PC-9 (cell line): ENCODE measurements around the gene DGKZ. TPM values are rescaled to one million over a fixed set of nuclear protein-coding genes. Genes with fewer than 3 reads are reported as not detected.
A peak's percentile ranks its signal among the peaks of the same experiment; 100 is the strongest.

ENCODE experiments used
- Bru-seq: library from RNA; stranded (reverse); fragments of 400-500 nt; gene quantifications from one replicate; lab custom pipeline; 2021; lab: Mats Ljungman, UMichigan
- BruChase-seq, 2 experiments: library from RNA; stranded (reverse); fragments of 400-500 nt; gene quantifications; one replicate each; lab custom pipeline; 2021; lab: Mats Ljungman, UMichigan
- BruUV-seq: library from RNA; stranded (reverse); fragments of 400-500 nt; replicated peaks from 2 replicates; lab custom pipeline; 2021; lab: Mats Ljungman, UMichigan
- CTCF ChIA-PET: fragments of 300-600 bp; sonication (Branson Sonifier 250); formaldehyde crosslinking; loops from one replicate; lab custom pipeline; 2022; ENCODE audit warnings: antibody characterized with exemption; lab: Charles Lee
- POLR2A ChIA-PET: fragments of 300-600 bp; sonication (Branson Sonifier 250); formaldehyde crosslinking; loops from one replicate; lab custom pipeline; 2022; ENCODE audit warnings: antibody characterized with exemption; ENCODE audit not compliant: unreplicated experiment; lab: Charles Lee
- DNase-seq, 2 experiments: peaks; one replicate each; pipeline versions ENCODE4 v3.0.0 to v3.0.0-alpha.2; 2015 to 2022; ENCODE audit warnings: mixed read lengths in 1 of 2
- H2AFZ ChIP-seq: fragments of 200-600 bp; sonication (generic); 2 replicates; pipeline ENCODE4 v1.8.1; 2017; ENCODE audit warnings: antibody characterized with exemption
- H3F3A ChIP-seq: fragments of 200-600 bp; sonication (generic); 2 replicates; pipeline ENCODE4 v1.8.1; 2017; ENCODE audit warnings: antibody characterized with exemption, mild to moderate bottlenecking, low read depth; ENCODE audit not compliant: insufficient read depth
- H3K27ac ChIP-seq: fragments of 200-600 bp; sonication (generic); 2 replicates; pipeline ENCODE4 v1.6.1; 2016; ENCODE audit warnings: mixed run types
- H3K27me3 ChIP-seq: fragments of 200-600 bp; sonication (generic); 2 replicates; pipeline ENCODE4 v1.6.1; 2016; ENCODE audit warnings: low read depth, mixed run types; ENCODE audit not compliant: insufficient read depth
- H3K36me3 ChIP-seq: fragments of 200-600 bp; sonication (generic); 2 replicates; pipeline ENCODE4 v1.6.1; 2016; ENCODE audit warnings: low read depth, mixed run types
- H3K4me1 ChIP-seq: fragments of 200-600 bp; sonication (generic); replicated peaks from 2 replicates; pipeline ENCODE4 v1.6.1; 2016; ENCODE audit warnings: mixed run types; ENCODE audit not compliant: insufficient read depth
- H3K4me2 ChIP-seq: fragments of 200-600 bp; sonication (generic); 2 replicates; pipeline ENCODE4 v1.6.1; 2017; ENCODE audit warnings: mixed run types
- H3K4me3 ChIP-seq: fragments of 200-600 bp; sonication (generic); 2 replicates; pipeline ENCODE4 v1.6.1; 2016; ENCODE audit warnings: mixed run types
- H3K79me2 ChIP-seq: fragments of 200-600 bp; sonication (generic); 2 replicates; pipeline ENCODE4 v1.6.1; 2017; ENCODE audit warnings: low read depth, mixed run types
- H3K9me2 ChIP-seq: fragments of 200-600 bp; sonication (generic); 2 replicates; pipeline ENCODE4 v1.8.1; 2017; ENCODE audit warnings: mild to moderate bottlenecking; ENCODE audit not compliant: insufficient read depth
- H3K9me3 ChIP-seq: fragments of 200-600 bp; sonication (generic); 2 replicates; pipeline ENCODE4 v1.8.1; 2016; ENCODE audit warnings: low read depth; ENCODE audit not compliant: insufficient read depth
- H4K20me1 ChIP-seq: fragments of 200-600 bp; sonication (generic); 2 replicates; pipeline ENCODE4 v1.8.1; 2017; ENCODE audit not compliant: insufficient read depth
- EZH2 ChIP-seq: fragments of 200-600 bp; sonication (generic); IDR thresholded peaks from 2 replicates; pipeline ENCODE4 v1.8.0; 2017; ENCODE audit warnings: antibody characterized with exemption, low read depth
- intact Hi-C: fragments of 100-400 bp; cut with micrococcal nuclease; formaldehyde crosslinking; loops from one replicate; pipeline ENCODE4 v1.10.0; 2022; ENCODE audit not compliant: unreplicated experiment
- long read RNA-seq: library from polyadenylated mRNA; stranded (forward); transcript quantifications from one replicate; pipeline ENCODE4 v2.0.0, GENCODE V29; 2022
- total RNA-seq: library from RNA; stranded (reverse); gene quantifications from 2 replicates; pipeline ENCODE4 v1.2.3, GENCODE V29; 2021
- TF ChIP-seq, protein P1 (sequence below): fragments of 200-600 bp; sonication (generic); conservative IDR thresholded peaks from 2 replicates; pipeline ENCODE4 v1.6.1; 2017; ENCODE audit warnings: mixed run types, antibody characterized with exemption, mild to moderate bottlenecking, moderate library complexity

Gene DGKZ, protein sequence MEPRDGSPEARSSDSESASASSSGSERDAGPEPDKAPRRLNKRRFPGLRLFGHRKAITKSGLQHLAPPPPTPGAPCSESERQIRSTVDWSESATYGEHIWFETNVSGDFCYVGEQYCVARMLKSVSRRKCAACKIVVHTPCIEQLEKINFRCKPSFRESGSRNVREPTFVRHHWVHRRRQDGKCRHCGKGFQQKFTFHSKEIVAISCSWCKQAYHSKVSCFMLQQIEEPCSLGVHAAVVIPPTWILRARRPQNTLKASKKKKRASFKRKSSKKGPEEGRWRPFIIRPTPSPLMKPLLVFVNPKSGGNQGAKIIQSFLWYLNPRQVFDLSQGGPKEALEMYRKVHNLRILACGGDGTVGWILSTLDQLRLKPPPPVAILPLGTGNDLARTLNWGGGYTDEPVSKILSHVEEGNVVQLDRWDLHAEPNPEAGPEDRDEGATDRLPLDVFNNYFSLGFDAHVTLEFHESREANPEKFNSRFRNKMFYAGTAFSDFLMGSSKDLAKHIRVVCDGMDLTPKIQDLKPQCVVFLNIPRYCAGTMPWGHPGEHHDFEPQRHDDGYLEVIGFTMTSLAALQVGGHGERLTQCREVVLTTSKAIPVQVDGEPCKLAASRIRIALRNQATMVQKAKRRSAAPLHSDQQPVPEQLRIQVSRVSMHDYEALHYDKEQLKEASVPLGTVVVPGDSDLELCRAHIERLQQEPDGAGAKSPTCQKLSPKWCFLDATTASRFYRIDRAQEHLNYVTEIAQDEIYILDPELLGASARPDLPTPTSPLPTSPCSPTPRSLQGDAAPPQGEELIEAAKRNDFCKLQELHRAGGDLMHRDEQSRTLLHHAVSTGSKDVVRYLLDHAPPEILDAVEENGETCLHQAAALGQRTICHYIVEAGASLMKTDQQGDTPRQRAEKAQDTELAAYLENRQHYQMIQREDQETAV
- total RNA-seq (49.3 and 67.5 TPM in 2 replicates), Bru-seq, nascent RNA (percentile 51 among the genes with signal in this experiment), BruChase-seq, experiment 1, labeled RNA remaining after a 2-hour chase (percentile 52 among the genes with signal in this experiment), BruChase-seq, experiment 2, labeled RNA remaining after a 6-hour chase (percentile 71 among the genes with signal in this experiment)
- long read RNA-seq, transcript DGKZ-205 (31 exons, 3,482 nt), result major isoform, 11 of 50 reads
- long read RNA-seq, transcript DGKZ-203 (31 exons, 2,862 nt), result major isoform, 11 of 50 reads
- long read RNA-seq, partial matches to known transcripts, result 11 of 50 reads
- long read RNA-seq, other reads (novel, unspliced or antisense), result 17 of 50 reads

DNA sequence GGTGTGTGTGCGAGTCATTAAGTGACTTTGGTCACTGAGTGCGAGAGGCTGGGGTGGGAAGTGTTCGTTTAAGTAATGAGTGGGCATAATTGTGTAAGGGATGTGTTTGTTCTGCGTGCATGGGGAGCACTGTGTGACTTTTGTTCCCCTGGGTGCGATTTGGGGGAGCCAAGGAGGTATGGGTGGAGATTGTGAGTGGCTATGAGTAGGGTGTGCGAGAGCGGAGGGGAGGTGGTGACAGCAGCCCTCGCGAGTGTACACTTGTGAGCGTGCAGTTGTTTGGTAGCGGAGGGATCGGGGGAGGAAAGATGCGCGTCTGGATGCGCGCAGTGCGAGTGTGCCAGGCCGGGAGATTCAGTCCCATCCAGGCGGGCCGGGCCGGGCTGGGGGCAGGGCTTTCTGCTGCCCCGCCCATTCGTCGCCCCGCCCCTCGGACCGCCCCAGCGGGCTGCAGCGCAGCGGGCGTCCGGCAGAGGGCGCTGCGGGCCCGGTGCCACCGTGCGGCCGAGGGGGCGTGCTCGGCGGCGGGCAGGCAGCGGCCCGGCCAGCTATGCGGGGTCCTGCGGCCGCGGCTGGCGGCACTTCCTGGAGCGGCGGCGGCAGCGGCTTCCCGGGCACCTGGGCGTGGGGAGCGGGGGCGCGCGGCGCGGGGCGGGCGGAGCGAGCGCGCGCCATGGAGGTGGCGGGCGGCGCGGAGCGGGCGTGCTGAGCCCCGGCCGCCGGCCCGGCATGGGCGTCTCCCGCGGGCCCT lies at the start of gene DGKZ:
TSS of gene DGKZ (plus strand) at position 578 of the 751 bp plus-strand sequence. CDS start 197 bp downstream, outside the sequence.
- H3K79me2 ChIP-seq, result peaks cover 41% of the 10 kb centered on the region
- intact Hi-C loops, result loop anchor here (10.0 kb wide), 1 partner anchor 222 kb away; the partner anchor contains the start of gene PHF21A

GRCh38 chr11:46298699-46299433 lies 48.4 kb upstream of the DGKZ start:
- TF ChIP-seq, protein P1, sequence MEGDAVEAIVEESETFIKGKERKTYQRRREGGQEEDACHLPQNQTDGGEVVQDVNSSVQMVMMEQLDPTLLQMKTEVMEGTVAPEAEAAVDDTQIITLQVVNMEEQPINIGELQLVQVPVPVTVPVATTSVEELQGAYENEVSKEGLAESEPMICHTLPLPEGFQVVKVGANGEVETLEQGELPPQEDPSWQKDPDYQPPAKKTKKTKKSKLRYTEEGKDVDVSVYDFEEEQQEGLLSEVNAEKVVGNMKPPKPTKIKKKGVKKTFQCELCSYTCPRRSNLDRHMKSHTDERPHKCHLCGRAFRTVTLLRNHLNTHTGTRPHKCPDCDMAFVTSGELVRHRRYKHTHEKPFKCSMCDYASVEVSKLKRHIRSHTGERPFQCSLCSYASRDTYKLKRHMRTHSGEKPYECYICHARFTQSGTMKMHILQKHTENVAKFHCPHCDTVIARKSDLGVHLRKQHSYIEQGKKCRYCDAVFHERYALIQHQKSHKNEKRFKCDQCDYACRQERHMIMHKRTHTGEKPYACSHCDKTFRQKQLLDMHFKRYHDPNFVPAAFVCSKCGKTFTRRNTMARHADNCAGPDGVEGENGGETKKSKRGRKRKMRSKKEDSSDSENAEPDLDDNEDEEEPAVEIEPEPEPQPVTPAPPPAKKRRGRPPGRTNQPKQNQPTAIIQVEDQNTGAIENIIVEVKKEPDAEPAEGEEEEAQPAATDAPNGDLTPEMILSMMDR, result no peak
- Histone ChIP-seq H3K36me3 (no peaks in the 10 kb centered on the region), H4K20me1 (no peaks in the 10 kb centered on the region), H3K4me3 (peak overlapping the region; percentile 0; the same call in 1 of the 2 replicates), H3K79me2 (no peaks in the 10 kb centered on the region), H2AFZ (peak overlapping the region; percentile 35), H3K9me3 (no peaks in the 10 kb centered on the region), H3K27me3 (no peaks in the 10 kb centered on the region), H3K4me2 (peak overlapping the region; percentile 68), H3K4me1 (peaks cover 53% of the 10 kb centered on the region), H3F3A (peaks cover 39% of the 10 kb centered on the region), H3K9me2 (no peaks in the 10 kb centered on the region), H3K27ac (peak overlapping the region; percentile 48)
- POLR2A ChIA-PET, result interaction anchor here (0.7 to 0.9 kb wide), 2 partner anchors 56 to 527 kb away, joined by 4 to 19 read pairs; no protein-coding TSS in a partner anchor
- intact Hi-C loops, result no loop called here
- CTCF ChIA-PET, result interaction anchor here (0.6 kb wide), 1 partner anchor 582 kb away, joined by 3 read pairs; no protein-coding TSS in a partner anchor
- peak in 1 of 2 experiments; percentile 77 for DNase-seq
- BruUV-seq, result no TSS peak

More for the DNA sequence above, at the start of gene DGKZ:
- peaks cover 36% of the 10 kb centered on the region for H3K4me1 ChIP-seq
- peak within 1 kb of the TSS; percentile 97 for H3K4me3 ChIP-seq
- peak within 1 kb of the TSS; percentile 90 for H3K4me2 ChIP-seq
- H3F3A ChIP-seq, result no peaks in the 10 kb centered on the region; the same call in 1 of the 2 replicates
- peaks cover 8% of the 10 kb centered on the region for H4K20me1 ChIP-seq
- ChIA-PET POLR2A (interaction anchor here (0.6 kb wide), 1 partner anchor 19 kb away, joined by 3 read pairs; no protein-coding TSS in a partner anchor), CTCF (interaction anchor here (0.6 to 1.3 kb wide), 4 partner anchors 45 to 695 kb away, joined by 3 to 6 read pairs (median 4); partner anchors contain the start of gene CHRM4)
- H3K9me2 ChIP-seq, result no peaks in the 10 kb centered on the region
- H3K36me3 ChIP-seq, result no peaks in the 10 kb centered on the region
- no peaks in the 10 kb centered on the region for H3K27me3 ChIP-seq
- peak; percentile 46 to 97 for DNase-seq
- no peaks in the 10 kb centered on the region for H3K9me3 ChIP-seq
- no peak for TF ChIP-seq EZH2
- TF ChIP-seq, protein P1, result peak; percentile 54
- H2AFZ ChIP-seq, result peak within 1 kb of the TSS; percentile 83
- H3K27ac ChIP-seq, result no peak within 1 kb of the TSS
- BruUV-seq, result no TSS peak
